Tracheal epithelial cell (primary cell): ENCODE results near the gene LRRC58. TPM values are rescaled to one million over a fixed set of nuclear protein-coding genes. Genes with fewer than 3 reads are reported as not detected.

ENCODE experiments used
- total RNA-seq: library from RNA; depleted of rRNA; stranded (reverse); fragments of >200 nt; gene quantifications from 2 replicates; pipeline ENCODE4 v1.2.1, GENCODE V29; 2014

The LRRC58 gene
- total RNA-seq, result 27.2 and 36.4 TPM in 2 replicates

DNA sequence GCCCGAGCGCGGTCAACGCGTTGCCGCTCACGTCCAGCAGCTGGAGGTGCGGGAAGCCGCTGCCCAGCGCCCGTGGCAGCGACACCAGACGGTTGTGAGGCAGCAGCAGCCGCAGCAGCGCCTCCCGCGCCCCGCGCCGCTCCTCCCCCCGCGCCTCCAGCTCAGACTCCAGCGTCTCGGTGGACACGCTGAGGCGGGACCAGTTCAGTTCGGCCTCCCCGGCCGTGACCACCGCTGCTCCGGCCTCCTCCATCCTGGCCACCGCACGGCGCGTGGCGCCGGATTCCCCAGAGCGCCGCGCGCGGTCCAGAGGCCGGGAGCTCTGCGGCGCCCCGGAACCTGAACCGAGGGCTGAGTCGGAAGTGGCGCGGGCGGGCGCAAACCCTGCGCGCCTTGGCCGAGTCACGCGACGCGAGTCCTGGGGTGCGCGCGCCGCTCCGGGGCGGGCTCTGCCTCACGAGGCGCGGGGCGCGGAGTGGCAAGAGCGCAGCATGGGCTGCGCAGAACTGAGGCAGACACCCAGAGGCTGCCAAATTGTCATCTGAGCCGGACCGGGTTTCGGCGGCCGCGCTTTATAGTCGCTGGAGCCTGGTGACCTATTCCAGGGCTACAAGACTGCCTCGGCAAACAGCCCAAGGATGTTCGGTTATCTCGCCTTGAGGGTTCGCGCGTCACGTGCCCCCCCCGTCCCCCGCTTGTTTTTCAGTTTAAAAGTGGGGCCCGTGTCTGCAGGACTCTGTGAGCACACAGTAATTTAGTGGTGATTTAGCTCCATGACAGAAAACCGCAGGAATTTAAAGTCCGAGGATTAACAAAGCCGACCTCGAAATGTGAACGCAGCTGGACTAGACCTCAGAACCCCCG, at the start of gene LRRC58:
LRRC58 (minus strand) TSS at position 364 of the 864 bp plus-strand sequence; CDS start at position 253, 111 bp downstream.

DNA sequence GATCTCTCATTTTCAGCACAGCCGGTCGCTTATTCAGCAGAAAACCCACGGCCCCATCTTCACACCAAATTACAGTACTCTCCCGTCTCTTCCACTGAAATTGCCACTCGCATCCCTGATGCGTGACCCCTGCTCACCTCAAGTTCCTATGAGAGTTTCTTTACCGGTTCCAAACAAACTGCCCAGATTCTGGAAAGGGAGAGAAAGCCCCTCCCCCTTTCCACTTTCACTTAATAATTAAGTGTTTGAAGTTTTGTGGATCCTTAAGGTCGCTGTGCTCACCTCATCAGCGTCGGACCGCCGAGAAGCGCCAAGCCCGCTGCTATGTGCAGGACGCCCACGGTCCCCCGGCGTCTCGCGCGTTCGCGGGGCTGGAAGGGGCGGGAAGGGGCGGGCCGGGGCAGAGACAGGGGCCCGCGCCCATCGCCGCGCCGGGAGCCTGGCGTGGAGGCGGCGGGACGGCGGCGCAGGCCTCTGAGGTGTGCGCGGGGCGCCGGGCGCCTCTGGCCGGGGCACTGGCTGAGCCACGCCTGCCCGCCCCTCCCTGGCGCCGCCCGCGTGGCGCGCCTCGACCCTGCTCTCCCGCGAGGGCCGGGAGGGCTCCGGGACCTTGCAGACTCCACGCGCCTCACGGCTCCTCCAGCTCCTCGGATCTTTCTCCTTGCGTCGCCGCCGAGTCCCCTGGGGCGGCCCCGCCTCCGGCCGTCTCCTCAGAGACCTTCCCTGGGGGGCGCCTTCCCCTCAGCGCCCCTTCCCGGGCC, 64.2 kb downstream of the LRRC58 start, which contains the start of gene GPR156:
GPR156 (minus strand) TSS at position 476 of the 761 bp plus-strand sequence. CDS start 41,124 bp downstream, outside the sequence.

Other genes with a start within 250 kb of the LRRC58 start
- gene GPR156, start 64.1 kb downstream of the LRRC58 start, total RNA-seq, result 0.48 TPM in 1 of 2 replicates, not detected in the other
- gene FSTL1, start 101.6 kb upstream of the LRRC58 start, total RNA-seq, result 47.3 and 286 TPM in 2 replicates
- 23.4 and 26.7 TPM in 2 replicates for gene NDUFB4, start 247.0 kb upstream of the LRRC58 start, total RNA-seq